ENCODE data around the gene SDCCAG8. TPM values are rescaled to one million over a fixed set of nuclear protein-coding genes. Genes with fewer than 3 reads are reported as not detected.

SDCCAG8 gene
- polyA plus RNA-seq, 2 of the 4 experiments (the other 2 are of a cell fraction): 48.8 to 64.8 TPM

GRCh38 chr1:243487649-243488227 lies 231.9 kb downstream of the SDCCAG8 start:
- H3K4me2 ChIP-seq: peak overlapping the region; percentile 75
- peak overlapping the region; percentile 76 to 88 for H3K27ac ChIP-seq
- peak overlapping the region; percentile 64 for H3K4me3 ChIP-seq
- peaks cover 4% of the 10 kb centered on the region; the same call in 1 of the 3 replicates for H3K4me1 ChIP-seq
- ATAC-seq (peak; percentile 76 to 88), FAIRE-seq (no peak), DNase-seq (ENCODE audit: low read depth in 1 of 2, low spot score in 1 of 2) (peak; percentile 72 to 86)
- POLR2A ChIA-PET: no interaction called here
- CTCF ChIA-PET: no interaction called here
- no peaks in the 10 kb centered on the region for H3K9me3 ChIP-seq
- TF ChIP-seq POLR2A (IDR thresholded peaks at IDR 0.05; ENCODE audit: low read length) (peak; percentile 42; the same call in 1 of the 2 replicates), PHF8 (IDR thresholded peaks at IDR 0.05; ENCODE audit: borderline replicate concordance, low read depth) (0 out of 2 replicates have a peak, but pooled peaks have one; percentile 27), NPAS2 (CRISPR knock-in tag; IDR thresholded peaks at IDR 0.05; ENCODE audit: borderline replicate concordance) (no peak), SMC3 (IDR thresholded peaks at IDR 0.05) (no peak)
- 23% methylated on average over 15 of the region's 40 CpGs for WGBS (ENCODE audit: missing lambda C conversion rate)

GRCh38 chr1:243488459-243489157 lies 232.8 kb downstream of the SDCCAG8 start:
- POLR2A ChIA-PET: no interaction called here
- FAIRE-seq: no peak
- CTCF ChIA-PET: interaction anchor here (0.9 to 2.4 kb wide), 2 partner anchors 14 to 784 kb away, joined by 3 to 6 read pairs; no protein-coding TSS in a partner anchor

More at GRCh38 chr1:243488459-243489157, 232.8 kb downstream of the SDCCAG8 start:
- 92% methylated on average over 20 of the region's 20 CpGs for WGBS (ENCODE audit: missing lambda C conversion rate)
- Histone ChIP-seq H3K9me3 (no peaks in the 10 kb centered on the region), H3K4me2 (peak overlapping the region; percentile 75), H3K4me3 (peak overlapping the region; percentile 64), H3K27ac (peak overlapping the region; percentile 76 to 88), H3K4me1 (0 out of 3 replicates have a peak, but pooled peaks cover 4% of the 10 kb centered on the region)
- no peak for ATAC-seq
- DNase-seq (ENCODE audit: low read depth in 1 of 2, low spot score in 1 of 2): no peak
- TF ChIP-seq REST (IDR thresholded peaks at IDR 0.05) (no peak), POLR2A (IDR thresholded peaks at IDR 0.05; ENCODE audit: low read length) (no peak), ZC3H11A (IDR thresholded peaks at IDR 0.05) (no peak), ZFP36 (IDR thresholded peaks at IDR 0.05; ENCODE audit: borderline replicate concordance, partially characterized antibody) (no peak), SMC3 (IDR thresholded peaks at IDR 0.05) (no peak), EP300 (IDR thresholded peaks at IDR 0.05) (no peak), RCOR1 (IDR thresholded peaks at IDR 0.05; ENCODE audit: low read depth, low read length) (no peak), ESRRA (IDR thresholded peaks at IDR 0.05; ENCODE audit: borderline replicate concordance, low read length) (no peak), FOSB (CRISPR knock-in tag; IDR thresholded peaks at IDR 0.05) (no peak), RFX5 (IDR thresholded peaks at IDR 0.05) (no peak), CEBPB (IDR thresholded peaks at IDR 0.05) (no peak), CTCF (IDR thresholded peaks at IDR 0.05) (no peak), HMGXB4 (CRISPR knock-in tag; IDR thresholded peaks at IDR 0.05; ENCODE audit: borderline replicate concordance) (no peak), NPAS2 (CRISPR knock-in tag; IDR thresholded peaks at IDR 0.05; ENCODE audit: borderline replicate concordance) (no peak), TP53 (CRISPR knock-in tag; IDR thresholded peaks at IDR 0.05) (no peak), MAX (IDR thresholded peaks at IDR 0.05) (no peak), GATA3 (IDR thresholded peaks at IDR 0.05; ENCODE audit: borderline replicate concordance) (no peak), EHF (CRISPR knock-in tag; IDR thresholded peaks at IDR 0.05) (no peak), ZNF302 (CRISPR knock-in tag; IDR thresholded peaks at IDR 0.05) (no peak), HOXA7 (CRISPR knock-in tag; IDR thresholded peaks at IDR 0.05) (no peak)

Data from A549 (cell line).